MM.1S (cell line): ENCODE results near the gene GPR139.

Experiments used
- DNase-seq: peaks from one replicate; pipeline ENCODE4 v3.0.0-alpha.2; 2015
- H2AFZ ChIP-seq: fragments of 300-600 bp; sonication (generic); 2 replicates; pipeline ENCODE4 v1.6.0; 2016; ENCODE audit warnings: antibody characterized with exemption, low read length
- H3F3A ChIP-seq: fragments of 300-600 bp; sonication (generic); 2 replicates; pipeline ENCODE4 v1.6.1; 2016; ENCODE audit warnings: mild to moderate bottlenecking, antibody characterized with exemption, low read length, moderate library complexity, mixed read lengths; ENCODE audit not compliant: insufficient read depth
- H3K27ac ChIP-seq: fragments of 300-600 bp; sonication (generic); 2 replicates; pipeline ENCODE4 v1.5.1; 2016; ENCODE audit warnings: mild to moderate bottlenecking, low read length
- H3K27me3 ChIP-seq: fragments of 300-600 bp; sonication (generic); replicated peaks from 2 replicates; pipeline ENCODE4 v1.6.0; 2016; ENCODE audit warnings: low read length; ENCODE audit not compliant: insufficient read depth
- H3K36me3 ChIP-seq: fragments of 300-600 bp; sonication (generic); replicated peaks from 2 replicates; pipeline ENCODE4 v1.6.1; 2016; ENCODE audit warnings: mild to moderate bottlenecking, low read length, mixed read lengths; ENCODE audit not compliant: insufficient read depth
- H3K4me1 ChIP-seq: fragments of 300-600 bp; sonication (generic); 2 replicates; pipeline ENCODE4 v1.6.1; 2016; ENCODE audit warnings: low read length, mixed read lengths
- H3K4me2 ChIP-seq: fragments of 300-600 bp; sonication (generic); 2 replicates; pipeline ENCODE4 v1.6.0; 2016; ENCODE audit warnings: low read depth, low read length
- H3K4me3 ChIP-seq: fragments of 300-600 bp; sonication (generic); 2 replicates; pipeline ENCODE4 v1.5.1; 2016; ENCODE audit warnings: low read length, mixed read lengths
- H3K79me2 ChIP-seq: fragments of 300-600 bp; sonication (generic); 2 replicates; pipeline ENCODE4 v1.6.1; 2016; ENCODE audit warnings: mixed run types, low read length, mixed read lengths
- H3K9ac ChIP-seq: fragments of 300-600 bp; sonication (generic); 2 replicates; pipeline ENCODE4 v1.6.1; 2016; ENCODE audit warnings: low read length, mixed read lengths
- H3K9me2 ChIP-seq: fragments of 300-600 bp; sonication (generic); replicated peaks from 2 replicates; pipeline ENCODE4 v1.6.1; 2016; ENCODE audit warnings: mild to moderate bottlenecking, low read length, mixed read lengths; ENCODE audit not compliant: insufficient read depth
- H3K9me3 ChIP-seq: fragments of 300-600 bp; sonication (generic); replicated peaks from 2 replicates; pipeline ENCODE4 v1.6.1; 2016; ENCODE audit warnings: mild to moderate bottlenecking, low read length, mixed read lengths; ENCODE audit not compliant: insufficient read depth
- H4K20me1 ChIP-seq: fragments of 300-600 bp; sonication (generic); 2 replicates; pipeline ENCODE4 v1.6.1; 2016; ENCODE audit warnings: mild to moderate bottlenecking, low read length, moderate library complexity, mixed read lengths; ENCODE audit not compliant: insufficient read depth
- CTCF ChIP-seq: fragments of 300-600 bp; sonication (generic); IDR thresholded peaks from 2 replicates; pipeline ENCODE4 v1.5.1; 2016; ENCODE audit warnings: antibody characterized with exemption, low read length, mixed read lengths
- EZH2 ChIP-seq: fragments of 300-600 bp; sonication (generic); optimal IDR thresholded peaks from 2 replicates; pipeline ENCODE3; 2017; ENCODE audit warnings: low read depth, mild to moderate bottlenecking, antibody characterized with exemption, low read length, mixed read lengths
- EZH2phosphoT487 ChIP-seq: fragments of 300-600 bp; sonication (generic); IDR thresholded peaks from 2 replicates; pipeline ENCODE4 v1.6.1; 2018; ENCODE audit warnings: antibody characterized with exemption, low read length

The GPR139 gene

GRCh38 chr16:19997264-19997663 is 76.4 kb downstream of the GPR139 start:
- H3K4me1 ChIP-seq, result no peaks in the 10 kb centered on the region
- H2AFZ ChIP-seq, result no peak overlapping the region
- H4K20me1 ChIP-seq, result no peaks in the 10 kb centered on the region
- no peaks in the 10 kb centered on the region for H3K9me2 ChIP-seq
- no peaks in the 10 kb centered on the region for H3K36me3 ChIP-seq
- H3K79me2 ChIP-seq, result no peaks in the 10 kb centered on the region
- TF ChIP-seq EZH2 (no peak), CTCF (no peak), EZH2phosphoT487 (no peak)
- no peak overlapping the region for H3K4me3 ChIP-seq
- DNase-seq, result no peak
- no peaks in the 10 kb centered on the region for H3K27me3 ChIP-seq
- H3K4me2 ChIP-seq, result no peak overlapping the region
- H3F3A ChIP-seq, result no peaks in the 10 kb centered on the region
- H3K9me3 ChIP-seq, result no peaks in the 10 kb centered on the region
- no peak overlapping the region for H3K27ac ChIP-seq
- H3K9ac ChIP-seq, result no peak overlapping the region

DNA sequence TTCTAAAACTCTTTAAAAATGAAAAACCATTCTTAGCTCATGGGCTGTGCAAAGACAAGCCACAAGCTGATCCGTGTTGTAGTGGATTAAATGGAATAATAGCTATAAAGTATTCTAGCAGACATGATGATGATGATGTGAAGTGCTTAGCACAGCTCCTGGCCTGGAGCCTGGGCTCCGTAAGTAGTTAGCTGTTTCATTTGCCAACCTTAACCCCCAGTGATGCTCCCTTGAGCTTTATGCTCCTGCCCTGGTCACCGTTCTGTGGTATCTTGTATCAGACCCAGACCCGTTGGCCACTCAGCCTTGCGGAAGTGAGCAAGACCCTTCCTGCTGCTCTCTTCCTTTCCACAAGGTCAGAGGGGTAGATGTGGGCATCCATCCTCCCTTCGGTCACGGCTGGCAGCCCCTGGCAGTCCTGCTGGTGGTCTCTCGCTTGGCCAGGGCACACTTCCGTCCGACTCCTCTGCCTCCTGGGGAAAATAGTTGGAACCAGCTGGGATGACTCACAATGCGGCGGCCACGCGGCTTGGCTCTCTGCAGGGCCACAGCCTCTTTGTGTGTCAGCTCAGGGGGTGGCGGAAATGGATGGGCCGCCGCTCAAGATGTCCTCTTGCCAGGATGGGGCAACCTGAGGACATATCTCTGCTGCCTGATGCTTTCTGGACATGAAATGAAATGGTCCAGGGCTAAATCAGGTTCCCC is 79.1 kb downstream of the GPR139 start:
- H3K79me2 ChIP-seq, result no peaks in the 10 kb centered on the region
- H4K20me1 ChIP-seq, result no peaks in the 10 kb centered on the region
- no peak overlapping the region for H3K4me2 ChIP-seq
- no peak overlapping the region for H2AFZ ChIP-seq
- no peaks in the 10 kb centered on the region for H3K4me1 ChIP-seq
- TF ChIP-seq EZH2phosphoT487 (no peak), EZH2 (no peak), CTCF (no peak)
- no peaks in the 10 kb centered on the region for H3K9me2 ChIP-seq
- no peaks in the 10 kb centered on the region for H3K27me3 ChIP-seq
- H3K9ac ChIP-seq, result no peak overlapping the region
- DNase-seq, result no peak
- H3K4me3 ChIP-seq, result no peak overlapping the region
- no peaks in the 10 kb centered on the region for H3F3A ChIP-seq
- no peak overlapping the region for H3K27ac ChIP-seq
- no peaks in the 10 kb centered on the region for H3K36me3 ChIP-seq
- no peaks in the 10 kb centered on the region for H3K9me3 ChIP-seq

DNA sequence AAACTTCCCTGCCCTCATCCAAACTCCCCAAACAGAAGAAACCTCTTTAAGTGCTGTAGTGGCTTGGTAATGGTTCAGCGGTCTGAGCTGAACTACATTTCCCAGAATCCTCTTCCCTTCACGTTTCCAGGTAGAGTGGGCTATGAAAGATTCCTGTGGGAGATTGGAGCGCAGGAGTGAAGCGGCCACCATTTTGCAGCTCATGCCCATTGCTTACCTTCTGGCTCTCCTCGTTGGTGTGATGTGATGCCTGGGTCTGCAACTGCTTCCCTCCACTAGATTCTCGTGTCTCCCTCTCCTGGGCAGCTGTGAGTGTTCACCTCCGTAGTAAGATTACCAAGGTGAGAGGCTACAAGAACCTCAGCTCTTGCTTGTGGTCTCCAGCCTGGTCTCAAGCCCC is 82.1 kb downstream of the GPR139 start:
- no peaks in the 10 kb centered on the region for H3F3A ChIP-seq
- no peak for TF ChIP-seq EZH2
- TF ChIP-seq EZH2phosphoT487, result no peak
- no peak for TF ChIP-seq CTCF
- H3K4me2 ChIP-seq, result no peak overlapping the region
- no peak overlapping the region for H3K9ac ChIP-seq
- H3K9me3 ChIP-seq, result no peaks in the 10 kb centered on the region
- H3K79me2 ChIP-seq, result no peaks in the 10 kb centered on the region
- no peak for DNase-seq
- no peaks in the 10 kb centered on the region for H3K9me2 ChIP-seq
- H3K36me3 ChIP-seq, result no peaks in the 10 kb centered on the region
- H2AFZ ChIP-seq, result no peak overlapping the region
- no peaks in the 10 kb centered on the region for H3K4me1 ChIP-seq
- H3K4me3 ChIP-seq, result no peak overlapping the region
- H3K27me3 ChIP-seq, result no peaks in the 10 kb centered on the region
- H3K27ac ChIP-seq, result no peak overlapping the region
- H4K20me1 ChIP-seq, result no peaks in the 10 kb centered on the region
